Measurements from ENCODE around the gene LRP1-AS.

The LRP1-AS gene

DNA sequence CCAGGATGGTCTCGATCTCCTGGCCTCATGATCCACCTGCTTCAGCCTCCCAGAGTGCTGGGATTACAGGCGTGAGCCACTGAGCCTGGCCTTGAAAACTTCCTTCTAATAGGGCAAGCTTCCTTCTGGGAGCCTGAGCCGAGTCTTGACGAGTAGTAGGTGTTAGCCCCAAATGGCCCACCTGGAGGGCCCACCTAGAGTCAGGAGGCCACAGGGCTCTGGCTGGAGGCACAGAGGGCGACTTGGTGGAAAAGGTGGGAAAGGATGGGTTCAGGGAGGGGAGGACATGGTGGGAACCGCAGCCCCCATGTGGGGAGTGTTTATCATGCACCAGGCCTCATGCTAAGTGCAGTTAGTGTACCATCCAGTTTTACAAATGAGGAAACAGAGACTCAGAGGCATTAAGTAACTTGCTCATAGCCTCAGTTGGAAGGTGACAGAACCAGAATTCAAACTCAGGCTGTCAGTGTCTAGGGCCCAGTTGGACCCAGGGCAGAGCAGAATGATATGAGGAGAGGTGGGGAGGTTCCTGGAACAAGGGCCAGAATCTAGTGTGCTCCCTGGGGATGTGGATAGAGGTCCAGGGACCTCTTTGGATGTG is 3.1 kb upstream of the LRP1-AS start:
- FAIRE-seq (no peak), DNase-seq (ENCODE audit: insufficient read length, low spot score) (no peak)
- TF ChIP-seq POLR2A (IDR thresholded peaks at IDR 0.05; ENCODE audit: low read depth, low read length): no peak

DNA sequence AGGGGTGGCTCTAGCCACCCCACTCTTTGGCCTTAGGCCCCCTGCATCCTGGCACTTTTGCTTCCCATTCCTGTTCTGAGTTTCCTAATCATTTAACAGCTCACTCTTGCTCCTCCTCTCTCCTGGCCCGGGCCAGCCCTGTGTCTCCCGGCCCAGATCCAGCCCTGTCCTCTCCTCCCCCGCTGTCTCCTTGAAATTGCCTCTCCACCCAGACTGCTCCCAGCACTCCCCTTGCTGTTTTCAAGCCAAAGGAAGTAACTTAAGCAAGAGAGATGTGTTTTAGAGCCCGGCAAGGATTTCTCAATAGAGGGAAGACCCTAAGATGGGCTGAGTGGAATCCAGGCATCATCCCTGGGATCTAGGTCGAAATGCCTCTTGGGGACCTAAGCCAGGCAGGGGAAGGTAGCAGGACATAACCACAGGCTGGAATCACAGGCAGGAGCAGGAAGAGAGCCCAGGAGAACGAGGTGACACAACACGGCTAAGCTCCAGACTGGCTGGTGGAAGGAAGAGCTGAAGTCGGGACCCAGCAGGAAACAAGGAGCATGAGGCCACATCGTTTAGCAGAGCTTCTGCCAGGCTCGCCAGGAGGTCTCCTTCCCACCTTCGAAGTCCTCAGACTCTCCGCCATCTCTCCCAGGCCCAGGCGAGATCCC is 2.0 kb upstream of the LRP1-AS start:
- FAIRE-seq: no peak
- DNase-seq (ENCODE audit: insufficient read length, low spot score): no peak
- no peak for TF ChIP-seq POLR2A (IDR thresholded peaks at IDR 0.05; ENCODE audit: low read depth, low read length)

- no peak for DNase-seq (ENCODE audit: insufficient read length, low spot score)
- FAIRE-seq: no peak
- TF ChIP-seq POLR2A (IDR thresholded peaks at IDR 0.05; ENCODE audit: low read depth, low read length): no peak
Measured at GRCh38 chr12:57148469-57149244, 1.2 kb upstream of the LRP1-AS start.

DNA sequence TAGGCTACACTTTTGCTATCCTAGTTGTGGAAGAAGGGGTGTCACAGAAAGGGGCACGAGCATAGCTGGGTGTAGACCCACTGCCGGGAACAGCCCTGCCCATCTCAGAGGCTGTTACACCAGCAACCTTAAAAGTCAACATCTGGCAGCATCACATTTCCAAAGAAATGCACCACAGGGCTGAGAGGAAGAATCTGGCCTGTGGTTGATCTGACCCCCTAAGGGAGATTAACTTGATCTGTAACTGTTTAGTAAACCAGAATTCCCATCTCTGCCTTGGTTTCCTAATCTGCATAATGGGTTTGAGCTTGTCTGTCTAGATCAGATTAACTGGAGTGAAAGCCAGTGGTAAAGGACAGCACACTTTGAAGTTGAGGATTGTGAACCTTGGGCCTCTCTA is 1.3 kb downstream of the LRP1-AS start:
- no peak for DNase-seq (ENCODE audit: insufficient read length, low spot score)
- no peak for FAIRE-seq
- no peak for TF ChIP-seq POLR2A (IDR thresholded peaks at IDR 0.05; ENCODE audit: low read depth, low read length)

- no peak for TF ChIP-seq POLR2A (IDR thresholded peaks at IDR 0.05; ENCODE audit: low read depth, low read length)
- FAIRE-seq: no peak
- no peak for DNase-seq (ENCODE audit: insufficient read length, low spot score)
Measured at GRCh38 chr12:57145460-57146059, 1.9 kb downstream of the LRP1-AS start.

DNA sequence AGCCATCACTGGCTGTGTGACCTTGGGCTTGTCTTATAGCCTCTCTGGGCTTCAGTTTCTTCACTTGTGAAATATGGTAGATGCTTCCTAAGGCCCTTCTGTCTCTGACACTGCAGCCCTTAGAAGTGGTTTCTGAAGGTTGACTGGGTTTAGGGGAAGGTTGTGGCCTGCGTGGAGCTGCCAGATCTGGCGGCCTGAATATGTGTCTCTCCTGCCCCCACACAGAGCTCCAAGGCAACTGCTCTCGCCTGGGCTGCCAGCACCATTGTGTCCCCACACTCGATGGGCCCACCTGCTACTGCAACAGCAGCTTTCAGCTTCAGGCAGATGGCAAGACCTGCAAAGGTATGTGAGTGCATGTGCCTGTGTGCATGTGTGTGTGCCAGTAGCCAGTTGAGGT is 4.0 kb downstream of the LRP1-AS start:
- DNase-seq (ENCODE audit: insufficient read length, low spot score): no peak
- no peak for TF ChIP-seq POLR2A (IDR thresholded peaks at IDR 0.05; ENCODE audit: low read depth, low read length)
- no peak for FAIRE-seq

GRCh38 chr12:57142727-57143126 is 4.7 kb downstream of the LRP1-AS start:
- no peak for FAIRE-seq
- DNase-seq (ENCODE audit: insufficient read length, low spot score): no peak
- no peak for TF ChIP-seq POLR2A (IDR thresholded peaks at IDR 0.05; ENCODE audit: low read depth, low read length)

DNA sequence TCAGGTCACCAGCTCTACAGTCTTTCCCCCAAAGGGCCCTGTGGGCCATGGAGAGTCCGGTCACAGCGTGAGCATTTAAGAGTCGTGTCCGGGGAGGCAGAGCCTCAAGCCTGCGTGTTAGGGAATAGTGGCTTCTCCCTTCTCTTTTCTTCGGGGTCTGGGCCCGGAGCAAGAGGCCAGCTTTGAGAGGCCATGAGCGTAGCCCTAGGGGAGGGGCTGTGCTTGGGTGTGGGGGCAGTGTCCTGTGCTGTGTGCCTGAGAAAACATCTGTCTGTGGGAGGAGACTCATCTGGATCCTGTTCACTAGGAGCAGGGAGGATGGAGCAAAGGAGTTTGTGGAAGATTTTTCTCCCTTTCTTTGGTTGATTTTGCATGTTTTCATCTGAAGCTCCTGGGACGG is 5.3 kb downstream of the LRP1-AS start:
- no peak for FAIRE-seq

GRCh38 chr12:57141249-57141648 is 6.2 kb downstream of the LRP1-AS start:
- DNase-seq (ENCODE audit: insufficient read length, low spot score): no peak
- FAIRE-seq: no peak
- TF ChIP-seq POLR2A (IDR thresholded peaks at IDR 0.05; ENCODE audit: low read depth, low read length): no peak

More for the DNA sequence above, 5.3 kb downstream of the LRP1-AS start:
- no peak for DNase-seq (ENCODE audit: insufficient read length, low spot score)
- no peak for TF ChIP-seq POLR2A (IDR thresholded peaks at IDR 0.05; ENCODE audit: low read depth, low read length)

DNA sequence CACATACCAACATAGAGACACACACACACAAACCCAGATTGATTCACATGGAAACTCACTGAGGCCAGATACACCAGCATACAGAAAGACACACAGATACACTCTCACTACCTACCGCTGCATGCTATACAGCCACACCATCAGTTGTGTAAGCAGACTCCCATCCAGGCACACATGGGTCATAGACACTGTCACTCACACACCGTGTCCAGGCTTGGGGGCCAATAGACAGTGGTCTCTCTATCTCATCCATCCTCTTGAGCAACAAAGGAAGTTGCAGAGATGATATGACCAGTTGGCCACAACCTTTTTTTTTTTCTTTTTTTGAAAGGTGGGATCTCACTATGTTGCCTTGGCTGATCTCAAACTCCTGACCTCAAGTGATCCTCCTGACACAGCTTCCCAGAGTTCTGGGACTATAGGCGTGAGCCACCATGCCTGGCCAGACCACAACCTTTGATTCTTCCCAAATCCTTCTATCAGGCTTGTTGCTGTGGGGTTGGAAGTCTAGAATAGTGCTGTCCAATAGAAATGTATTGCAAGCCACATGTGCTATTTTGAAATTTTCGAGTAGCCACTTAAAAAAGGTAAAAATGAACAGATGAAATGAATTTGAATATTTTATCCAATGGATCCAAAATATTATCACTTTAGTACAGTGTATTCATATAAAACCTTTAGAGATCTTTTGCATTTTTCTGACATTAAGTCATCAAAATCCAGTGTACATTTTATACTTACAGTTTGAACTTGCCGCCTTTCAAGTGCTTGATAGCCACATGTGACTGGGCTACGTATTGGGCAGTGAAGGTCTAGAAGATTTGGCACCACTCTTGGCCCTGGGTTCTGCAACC is 7.4 kb downstream of the LRP1-AS start:
- TF ChIP-seq POLR2A (IDR thresholded peaks at IDR 0.05; ENCODE audit: low read depth, low read length): no peak
- DNase-seq (ENCODE audit: insufficient read length, low spot score) (no peak), FAIRE-seq (no peak)

DNA sequence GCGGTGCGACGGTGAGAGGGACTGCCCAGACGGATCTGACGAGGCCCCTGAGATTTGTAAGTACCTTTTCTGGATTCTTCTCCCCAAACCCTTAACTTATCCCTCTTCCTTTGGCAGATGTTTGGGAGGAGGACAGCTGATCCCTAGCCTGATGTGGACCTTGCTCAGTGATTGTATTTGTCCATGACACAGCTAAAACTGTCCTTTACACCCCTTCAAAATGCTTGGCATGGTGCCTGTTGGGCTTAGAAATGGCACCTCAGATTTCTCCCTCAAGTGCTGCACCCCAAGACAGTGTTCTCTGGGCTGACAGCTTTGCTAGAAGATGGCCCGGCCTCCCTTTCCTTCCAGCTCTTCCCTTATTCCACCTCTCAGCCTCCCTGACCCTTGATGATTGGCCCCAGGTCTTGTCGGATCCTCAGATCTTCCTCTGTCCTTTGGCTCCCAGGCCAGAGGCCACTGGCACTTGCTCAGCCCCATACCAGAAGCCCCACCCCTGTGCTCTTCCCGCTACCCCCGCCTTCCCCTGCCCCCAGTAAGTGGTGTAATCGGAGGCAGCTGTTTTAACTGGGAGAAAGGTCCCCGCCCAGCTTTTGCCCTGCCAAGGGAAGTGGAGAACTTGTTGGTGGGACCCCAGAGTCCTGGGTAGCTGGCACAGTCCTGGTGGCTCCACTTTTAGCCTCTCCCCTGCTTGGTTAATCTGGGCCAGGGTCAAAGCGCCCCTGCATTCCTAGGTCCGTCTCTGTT is 8.7 kb downstream of the LRP1-AS start:
- no peak for DNase-seq (ENCODE audit: insufficient read length, low spot score)
- TF ChIP-seq POLR2A (IDR thresholded peaks at IDR 0.05; ENCODE audit: low read depth, low read length): no peak

DNA sequence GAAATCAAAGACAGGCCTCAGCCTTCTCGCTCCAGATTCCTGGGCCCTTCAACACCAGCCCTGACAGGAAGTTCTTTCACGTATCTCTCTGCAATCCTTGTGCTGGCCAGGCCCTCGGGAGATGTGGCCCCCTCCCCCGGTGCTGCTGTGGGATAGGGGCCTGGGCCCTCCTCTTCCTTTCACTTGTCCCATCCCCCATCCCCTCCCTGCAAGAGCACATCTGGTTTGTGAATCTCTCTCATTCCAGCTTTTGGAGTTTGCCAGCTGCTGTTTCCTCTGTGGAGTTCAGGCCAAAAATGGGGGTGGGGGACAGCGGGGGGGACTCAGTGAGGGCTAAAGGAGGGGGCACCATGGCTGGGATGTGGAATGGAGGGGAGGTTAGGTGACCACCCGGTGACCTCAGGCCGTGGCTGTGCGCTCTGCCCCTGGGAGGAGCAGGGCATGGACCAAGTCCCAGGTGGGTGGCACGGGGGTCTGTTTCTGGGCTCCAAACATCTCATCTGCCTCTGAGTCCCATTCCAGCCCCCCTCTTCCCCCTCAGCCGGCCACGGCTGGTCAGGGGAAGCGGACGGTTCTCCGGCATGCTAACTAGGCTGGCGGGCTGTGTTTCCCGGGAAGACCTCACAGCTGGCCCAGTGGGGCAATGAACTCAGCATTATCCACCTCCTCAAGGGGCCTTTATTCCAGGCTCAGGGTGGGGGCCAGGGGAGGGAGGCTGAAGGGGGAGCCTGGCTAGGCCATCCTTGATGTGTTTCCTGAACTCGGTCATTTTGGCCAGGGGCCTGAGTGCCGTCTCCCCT is 11.7 kb downstream of the LRP1-AS start:
- no peak for TF ChIP-seq POLR2A (IDR thresholded peaks at IDR 0.05; ENCODE audit: low read depth, low read length)
- FAIRE-seq: no peak
- no peak for DNase-seq (ENCODE audit: insufficient read length, low spot score)

More for the DNA sequence above, 8.7 kb downstream of the LRP1-AS start:
- no peak for FAIRE-seq

Measured in H54 (cell line).